IPS-11a (cell line): ENCODE measurements around the gene TTC23L.

Experiments used
- H3K4me3 ChIP-seq: one replicate; pipeline ENCODE4 v1.5.1; 2013; ENCODE audit warnings: low read depth, low read length, control low read depth

The TTC23L gene

GRCh38 chr5:34868791-34869190, 29.8 kb downstream of the TTC23L start:
- no peak overlapping the region for H3K4me3 ChIP-seq

- H3K4me3 ChIP-seq = no peak overlapping the region
These were observed 30.3 kb downstream of the TTC23L start for GRCh38 chr5:34869256-34869655.

GRCh38 chr5:34870382-34870781, 31.4 kb downstream of the TTC23L start:
- H3K4me3 ChIP-seq = no peak overlapping the region

DNA sequence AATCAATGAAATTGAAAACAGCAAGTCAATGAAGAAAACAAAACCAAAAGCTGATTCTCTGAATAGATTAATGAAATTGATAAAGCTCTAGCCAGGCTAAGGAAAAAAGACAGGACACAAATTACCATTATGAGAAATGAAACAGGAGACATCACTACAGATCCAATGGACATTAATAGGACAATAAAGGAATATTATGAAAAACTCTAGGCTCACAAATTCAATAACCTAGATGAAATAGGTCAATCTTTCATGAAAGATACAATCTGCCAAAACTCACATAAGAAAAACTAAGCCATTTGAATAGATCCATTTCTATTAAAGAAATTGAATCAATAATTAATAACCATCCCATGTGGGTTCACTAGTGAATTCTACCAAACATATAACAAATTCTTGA, 37.3 kb downstream of the TTC23L start:
- no peak overlapping the region for H3K4me3 ChIP-seq

DNA sequence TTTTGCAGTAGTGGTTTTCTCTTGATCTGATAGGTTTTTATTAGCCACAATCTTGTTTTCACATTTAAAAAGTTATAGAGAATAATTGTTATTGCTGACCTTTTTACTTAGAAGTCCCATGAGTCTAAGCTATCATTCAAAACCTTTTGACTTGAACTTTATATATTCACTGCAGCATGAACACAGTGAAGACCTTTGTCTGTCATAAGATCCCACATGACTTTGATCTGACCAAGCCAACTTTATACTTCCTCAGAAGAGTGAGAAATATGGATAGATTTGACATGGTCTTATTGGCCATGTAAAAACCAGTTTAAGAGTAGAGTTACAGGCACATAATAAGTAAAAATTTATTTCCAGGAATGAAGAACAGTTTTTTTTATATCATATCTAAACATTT, 42.3 kb downstream of the TTC23L start:
- no peak overlapping the region for H3K4me3 ChIP-seq

- H3K4me3 ChIP-seq = no peak overlapping the region
These were observed 47.6 kb downstream of the TTC23L start for GRCh38 chr5:34886392-34887119.

GRCh38 chr5:34889394-34889793, 50.4 kb downstream of the TTC23L start:
- no peak overlapping the region for H3K4me3 ChIP-seq

GRCh38 chr5:34891981-34892380, 53.0 kb downstream of the TTC23L start:
- no peak overlapping the region for H3K4me3 ChIP-seq

DNA sequence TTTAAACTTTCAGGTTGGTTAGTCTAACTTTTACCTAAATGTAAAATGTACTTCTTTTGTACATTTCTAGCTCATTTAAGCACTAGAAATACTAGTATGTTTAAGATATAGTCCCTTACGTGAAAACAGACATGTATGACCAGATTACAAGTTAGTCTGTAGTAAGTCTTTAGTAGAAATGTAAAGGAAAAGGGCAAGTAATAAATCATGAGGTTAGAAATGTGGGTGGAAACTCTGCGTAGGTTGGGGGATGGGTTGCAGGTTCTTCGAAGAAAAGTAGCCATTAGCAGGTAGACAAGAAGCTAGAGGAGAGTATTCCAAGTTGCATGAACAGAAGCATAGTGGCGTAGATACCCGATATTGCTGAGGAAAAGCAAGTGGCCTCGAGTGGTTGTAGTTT, 53.5 kb downstream of the TTC23L start:
- H3K4me3 ChIP-seq = no peak overlapping the region

DNA sequence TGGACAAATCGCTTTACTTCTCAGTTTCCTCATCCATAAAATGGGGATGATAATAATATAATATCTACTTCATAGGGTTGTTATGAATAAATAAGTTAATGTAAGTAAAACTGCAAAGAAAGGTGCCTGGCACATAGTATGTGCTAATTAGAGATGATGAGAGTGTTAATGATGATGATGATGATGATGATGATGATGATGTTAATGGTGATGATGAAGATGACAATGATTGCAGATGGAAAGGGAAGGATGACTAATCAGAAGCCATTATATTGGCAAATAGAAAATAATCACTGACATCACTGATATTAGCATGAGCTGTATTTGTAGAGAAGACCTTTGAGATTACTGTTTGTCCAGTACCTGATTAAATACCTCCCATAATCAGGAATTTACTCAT, 55.8 kb downstream of the TTC23L start:
- H3K4me3 ChIP-seq = no peak overlapping the region

DNA sequence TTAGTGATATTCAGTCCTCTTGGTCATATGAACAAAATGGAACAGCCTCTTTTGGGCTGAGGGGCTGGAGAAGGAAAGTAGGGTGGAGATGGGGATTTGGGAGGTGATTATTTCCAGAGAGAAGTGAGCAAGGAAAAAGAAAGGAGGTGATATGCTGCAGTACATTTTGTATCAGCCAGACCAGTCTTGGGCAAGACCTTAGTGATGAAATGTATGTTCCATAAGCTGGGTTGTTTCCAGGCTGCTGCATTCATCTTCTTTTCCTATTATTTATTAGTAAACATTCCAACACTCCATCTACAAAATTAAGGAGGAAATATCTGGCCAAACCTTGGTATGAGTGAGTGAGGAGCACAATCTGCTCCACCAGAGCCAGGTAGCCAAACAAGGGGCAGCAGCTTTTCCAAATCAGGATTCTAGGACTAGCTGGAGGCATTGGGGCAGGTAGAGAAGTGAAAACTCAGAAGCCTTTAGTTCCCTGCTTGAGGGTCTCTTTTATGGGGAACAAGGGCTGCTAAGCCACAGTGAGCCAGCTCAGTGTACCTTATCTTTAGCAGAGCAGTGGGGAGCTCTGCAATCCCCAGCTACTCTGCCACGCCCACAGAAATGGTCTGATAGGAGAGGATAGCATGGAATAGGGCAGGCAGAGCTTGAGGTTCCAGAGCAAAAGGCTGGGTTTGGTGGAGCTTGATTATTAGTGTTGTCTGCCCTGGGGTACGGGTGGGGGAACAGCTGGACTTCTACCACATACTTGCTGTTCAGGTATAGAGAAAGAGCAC, 56.9 kb downstream of the TTC23L start:
- H3K4me3 ChIP-seq = no peak overlapping the region

DNA sequence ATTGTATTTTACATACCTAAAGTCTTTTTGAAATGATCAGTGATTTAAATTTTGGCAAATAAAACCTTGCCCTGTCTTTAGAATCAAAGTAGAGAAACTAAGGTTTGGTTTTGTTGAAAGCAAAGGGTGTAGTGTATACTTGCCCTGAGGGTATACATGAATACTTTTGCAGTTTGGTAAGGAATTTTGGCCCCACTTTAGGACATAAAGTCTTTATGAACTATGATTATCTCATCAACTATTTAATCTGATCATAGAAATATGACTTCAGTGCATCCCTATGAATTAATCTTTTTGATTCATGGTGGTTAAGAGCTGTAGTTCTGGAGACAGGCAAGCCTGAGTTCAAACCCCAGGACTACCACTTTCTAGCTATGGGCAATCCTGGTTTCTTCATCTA, 58.7 kb downstream of the TTC23L start:
- H3K4me3 ChIP-seq = no peak overlapping the region

- no peak overlapping the region for H3K4me3 ChIP-seq
These were observed 59.4 kb downstream of the TTC23L start for GRCh38 chr5:34898258-34898895.

DNA sequence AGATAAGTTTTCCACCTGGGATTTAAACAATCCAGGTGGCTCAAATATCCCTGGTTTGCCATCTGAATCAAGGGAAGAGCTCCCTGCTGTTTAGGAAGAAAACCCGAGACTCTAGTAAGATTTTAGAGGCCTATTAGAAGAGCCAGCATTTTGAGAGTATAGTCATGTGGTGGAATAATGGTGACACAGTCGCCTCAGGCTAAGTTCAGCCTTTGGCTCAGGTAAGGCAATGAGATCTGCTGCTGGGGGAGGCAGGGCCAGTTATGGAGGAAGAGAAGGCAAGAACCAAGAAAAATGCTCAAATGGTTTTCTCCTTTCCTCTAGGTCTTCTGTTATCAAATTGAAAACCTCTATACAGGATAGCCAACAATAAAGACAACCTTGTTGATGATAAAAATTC, 60.1 kb downstream of the TTC23L start:
- H3K4me3 ChIP-seq = no peak overlapping the region

- no peak overlapping the region for H3K4me3 ChIP-seq
These were observed 61.7 kb downstream of the TTC23L start for GRCh38 chr5:34900652-34901051.

- no peak overlapping the region for H3K4me3 ChIP-seq
These were observed 64.3 kb downstream of the TTC23L start for GRCh38 chr5:34903260-34903659.

GRCh38 chr5:34905564-34905963, 66.6 kb downstream of the TTC23L start:
- H3K4me3 ChIP-seq = no peak overlapping the region

DNA sequence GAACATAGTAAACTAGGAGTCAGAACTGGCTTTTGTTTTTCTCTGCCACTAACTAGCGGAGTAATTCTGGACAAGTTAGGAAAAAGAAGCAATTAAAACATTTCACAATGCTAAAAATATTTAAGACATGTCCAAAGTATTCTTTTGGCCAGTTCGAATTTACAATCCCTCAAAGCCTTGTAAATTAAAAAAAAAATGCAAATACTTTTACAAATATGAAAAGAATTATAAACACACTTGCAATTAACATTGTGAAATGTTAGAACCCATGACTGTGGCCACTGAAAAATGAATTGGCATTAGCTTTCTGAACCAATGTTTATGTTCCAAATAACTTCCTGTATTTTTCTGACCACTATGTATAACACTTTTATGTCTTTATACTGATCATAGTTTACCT, 74.1 kb downstream of the TTC23L start:
- no peak overlapping the region for H3K4me3 ChIP-seq

DNA sequence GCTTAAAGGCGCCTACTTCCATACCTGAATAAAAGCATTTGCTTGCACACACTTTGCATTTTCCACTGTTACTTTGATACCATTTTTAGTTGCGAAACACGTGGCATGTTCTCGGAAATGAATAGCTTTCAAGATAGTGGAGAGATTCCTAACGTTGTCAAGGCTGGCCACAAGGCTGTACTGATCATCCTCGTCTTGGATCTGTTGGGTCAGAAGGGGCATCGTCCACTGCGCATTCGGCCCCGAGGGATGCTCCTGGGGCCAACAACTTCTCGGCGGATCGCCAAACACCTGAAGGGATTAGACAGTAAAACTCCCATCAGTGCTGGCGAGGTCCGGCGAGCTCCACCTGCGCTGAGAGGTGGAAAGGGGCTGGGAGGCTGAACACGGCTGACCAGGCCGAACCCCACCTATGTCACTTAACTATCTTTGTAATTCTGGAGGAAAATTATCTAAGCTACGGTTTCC, 75.7 kb downstream of the TTC23L start:
- H3K4me3 ChIP-seq = peak overlapping the region; percentile 100

DNA sequence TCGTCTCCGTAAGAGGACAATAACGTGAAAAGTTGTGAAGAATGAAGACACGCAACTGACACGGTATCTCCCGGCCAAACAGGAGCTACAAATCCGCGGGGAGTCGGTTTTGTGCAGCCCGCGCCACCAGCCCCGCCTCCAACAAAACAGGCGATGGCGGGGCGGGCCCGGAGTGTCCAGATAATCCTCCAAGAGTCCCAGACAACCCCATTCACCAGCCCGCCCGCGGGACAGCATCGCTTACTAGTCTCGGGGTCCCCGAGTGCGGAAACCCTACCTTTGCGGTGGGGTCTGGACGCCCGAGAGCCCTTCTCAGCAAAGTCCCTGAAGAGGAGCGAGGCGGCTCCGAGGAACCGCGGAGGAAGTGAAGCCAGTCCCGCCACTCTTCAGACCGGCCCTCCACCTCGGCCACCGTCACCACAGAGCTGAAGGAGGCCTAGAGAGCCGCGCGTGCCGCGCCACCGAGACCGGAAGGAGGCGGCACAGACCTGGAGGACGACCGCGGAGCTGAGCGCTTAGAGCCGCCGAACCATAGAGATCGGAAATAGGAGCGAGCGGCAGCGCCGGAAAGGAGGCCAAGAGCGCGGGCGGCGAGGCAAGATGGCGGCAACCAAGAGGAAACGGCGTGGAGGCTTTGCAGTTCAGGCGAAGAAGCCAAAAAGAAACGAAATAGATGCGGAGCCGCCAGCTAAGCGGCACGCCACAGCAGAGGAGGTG, 76.3 kb downstream of the TTC23L start, which contains the start of the genes BRIX1 and RAD1:
TSS of gene BRIX1 (plus strand) at position 573 of the 717 bp plus-strand sequence. CDS start at position 601, 28 bp downstream.
TSS of gene RAD1 (minus strand) at position 366 of the 717 bp plus-strand sequence. CDS start 612 bp downstream, outside the sequence.
- peak within 1 kb of the TSS; percentile 100 for H3K4me3 ChIP-seq

- peak overlapping the region; percentile 100 for H3K4me3 ChIP-seq
These were observed 76.9 kb downstream of the TTC23L start for GRCh38 chr5:34915856-34916192.
